ENCODE measurements around the gene ANGPT4.
"Not testable (repeated sequence)": the region's sequence is repeated elsewhere in the genome, so short reads cannot be mapped to it uniquely, and the experiment has no call there.

ANGPT4 gene

GRCh38 chr20:873875-874607, 42.1 kb downstream of the ANGPT4 start:
- DNase-seq (ENCODE audit: low read depth), result no peak

DNA sequence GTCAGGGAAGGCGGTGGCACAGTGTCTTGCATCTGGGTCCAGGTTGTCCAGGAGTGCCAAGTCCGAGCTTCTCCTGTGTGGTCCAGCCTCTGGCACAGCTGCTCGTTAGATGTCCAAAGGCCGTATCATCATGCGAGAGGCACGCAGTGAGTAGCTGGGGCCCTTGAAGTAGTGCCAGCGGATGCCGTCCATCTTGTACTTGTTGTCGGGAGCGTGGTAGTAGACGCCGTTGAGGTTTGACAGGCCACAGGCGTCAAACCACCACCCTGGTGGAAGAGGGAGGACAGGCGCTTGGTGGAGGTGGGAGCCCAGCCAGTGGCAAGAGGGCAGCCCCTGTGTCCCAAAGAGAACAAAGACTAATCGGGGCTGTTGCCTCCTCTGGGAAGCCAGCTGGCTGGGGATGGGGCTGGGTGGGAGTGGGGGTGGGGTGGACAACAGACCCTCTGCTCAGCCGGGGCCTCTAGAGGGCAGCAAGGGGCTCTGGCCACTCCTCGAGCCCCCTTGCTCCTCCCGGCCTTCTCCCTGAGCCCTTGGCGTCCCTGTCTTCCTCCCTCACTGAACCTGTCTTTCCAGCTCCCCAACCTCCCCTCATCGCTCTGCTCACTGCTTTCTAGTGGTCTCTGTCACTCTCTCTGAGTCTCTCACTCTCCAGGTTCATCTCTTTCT, 43.1 kb downstream of the ANGPT4 start:
- DNase-seq (ENCODE audit: low read depth), result no peak

- no peak for DNase-seq (ENCODE audit: low read depth)
These were observed 44.2 kb downstream of the ANGPT4 start for GRCh38 chr20:871948-872347.

- DNase-seq (ENCODE audit: low read depth), result no peak
These were observed 44.7 kb downstream of the ANGPT4 start for GRCh38 chr20:871436-871835.

DNA sequence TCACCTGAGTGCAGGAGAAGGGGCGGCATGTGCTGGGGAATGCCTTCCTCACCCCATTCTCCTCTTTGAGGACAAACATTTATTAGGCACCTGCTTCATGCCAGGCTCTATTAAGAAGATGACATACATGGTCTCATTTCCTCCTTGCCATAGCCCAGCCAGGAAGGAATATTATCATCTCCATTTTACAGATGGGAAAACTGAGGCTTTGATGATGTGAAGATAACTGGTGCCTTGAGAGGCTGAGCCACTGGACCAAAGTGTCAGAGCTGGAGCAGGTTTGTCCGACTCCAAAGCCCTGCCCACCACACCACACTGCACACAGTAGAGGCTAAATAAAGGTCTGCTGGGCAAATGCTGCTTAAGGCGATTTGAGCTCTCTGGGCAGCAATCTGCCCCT, 45.4 kb downstream of the ANGPT4 start:
- no peak for DNase-seq (ENCODE audit: low read depth)

GRCh38 chr20:869606-870005, 46.5 kb downstream of the ANGPT4 start:
- DNase-seq (ENCODE audit: low read depth), result no peak

DNA sequence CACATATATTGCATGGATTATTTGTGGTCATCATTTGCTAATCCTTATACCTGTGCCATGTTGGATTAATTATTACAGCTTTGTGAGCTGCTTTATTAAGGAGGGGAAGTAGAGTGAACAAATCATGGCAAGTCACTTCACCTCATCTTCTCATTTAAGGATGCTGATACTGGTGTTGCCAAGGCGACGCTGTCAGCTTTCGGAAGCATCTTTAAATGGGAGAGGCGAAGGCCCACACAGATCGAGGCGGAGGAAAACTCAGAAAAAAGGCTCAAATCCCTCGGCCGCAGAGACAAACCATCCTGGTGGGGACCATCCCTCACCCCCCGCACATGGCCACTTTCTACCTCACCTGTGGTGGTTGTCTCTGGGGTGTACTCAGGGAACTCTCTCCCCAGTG, 47.9 kb downstream of the ANGPT4 start:
- DNase-seq (ENCODE audit: low read depth), result no peak

GRCh38 chr20:865440-865839, 50.7 kb downstream of the ANGPT4 start:
- DNase-seq (ENCODE audit: low read depth), result no peak

GRCh38 chr20:860891-861290, 55.2 kb downstream of the ANGPT4 start:
- DNase-seq (ENCODE audit: low read depth), result no peak

DNA sequence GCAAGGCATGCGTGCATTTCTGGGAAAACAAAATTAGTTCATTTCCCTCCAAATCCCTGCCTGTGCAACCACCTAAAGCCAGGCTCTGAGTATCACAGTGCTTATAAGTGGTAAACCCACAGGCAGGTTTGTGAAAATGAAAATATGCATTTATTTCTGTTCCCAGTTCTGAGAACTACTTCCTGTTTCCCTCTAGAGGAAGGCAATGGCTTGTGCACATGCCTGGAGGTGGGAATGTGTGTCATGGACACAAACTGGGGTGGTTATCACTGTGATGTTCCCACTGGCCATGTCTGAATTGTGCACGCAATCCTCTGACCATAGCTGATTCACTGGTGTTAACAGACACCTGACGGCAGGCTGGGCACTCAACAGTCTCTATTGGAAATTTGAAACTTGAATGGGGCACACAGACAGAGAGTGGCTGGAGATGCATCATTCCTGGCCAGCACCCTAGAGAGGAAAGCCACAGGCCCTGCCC, 56.3 kb downstream of the ANGPT4 start:
- DNase-seq (ENCODE audit: low read depth), result no peak

GRCh38 chr20:858011-858410, 58.1 kb downstream of the ANGPT4 start:
- DNase-seq (ENCODE audit: low read depth), result no peak

- peak; percentile 28 for DNase-seq (ENCODE audit: low read depth)
These were observed 59.8 kb downstream of the ANGPT4 start for GRCh38 chr20:856361-856775.

- DNase-seq (ENCODE audit: low read depth), result no peak
These were observed 60.4 kb downstream of the ANGPT4 start for GRCh38 chr20:855466-856360.

- no peak for DNase-seq (ENCODE audit: low read depth)
These were observed 61.5 kb downstream of the ANGPT4 start for GRCh38 chr20:854601-855000.

GRCh38 chr20:853406-853996, 62.6 kb downstream of the ANGPT4 start:
- DNase-seq (ENCODE audit: low read depth), result no peak

- DNase-seq (ENCODE audit: low read depth), result not testable (repeated sequence)
These were observed 67.4 kb downstream of the ANGPT4 start for GRCh38 chr20:848731-849130.

DNA sequence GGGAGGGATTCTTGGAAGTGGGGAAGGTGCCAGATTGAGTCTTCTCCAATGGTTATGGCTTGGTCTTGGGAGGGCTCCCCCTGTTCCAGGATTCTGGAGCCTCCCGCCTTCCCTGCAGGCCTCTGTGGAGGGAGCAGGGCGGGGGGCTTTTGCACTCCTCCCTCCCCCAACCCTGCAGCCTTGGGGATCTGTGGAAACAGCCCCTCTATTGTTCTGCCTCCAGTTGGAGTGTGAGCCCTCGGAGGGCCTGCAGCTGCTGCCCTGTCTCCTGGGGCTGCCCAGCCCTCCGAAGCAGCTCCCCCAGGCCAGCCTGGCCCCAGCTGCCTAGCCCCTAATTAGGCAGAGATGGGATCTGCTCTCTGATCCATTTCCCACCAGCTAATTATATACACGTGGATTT, 67.9 kb downstream of the ANGPT4 start:
- no peak for DNase-seq (ENCODE audit: low read depth)

DNA sequence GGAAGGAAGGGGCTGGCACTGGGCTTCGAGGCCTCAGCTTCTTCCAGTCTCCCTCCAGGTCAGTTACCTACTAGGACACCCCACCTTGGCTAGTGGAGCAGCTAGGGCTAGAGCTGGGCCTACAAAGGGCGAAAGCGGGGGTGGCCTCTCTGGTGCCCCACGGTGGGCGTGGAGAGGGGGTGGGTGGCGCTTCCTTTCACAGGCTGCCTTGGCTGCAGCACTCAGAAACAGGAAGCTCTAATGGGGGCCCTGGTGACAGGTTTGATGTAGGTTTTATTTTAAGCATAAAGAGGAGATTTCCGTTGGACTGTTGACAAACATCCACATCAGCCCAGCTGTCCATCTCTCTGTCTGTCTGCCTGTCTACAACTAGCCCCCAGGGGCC, 69.2 kb downstream of the ANGPT4 start:
- DNase-seq (ENCODE audit: low read depth), result no peak

DNA sequence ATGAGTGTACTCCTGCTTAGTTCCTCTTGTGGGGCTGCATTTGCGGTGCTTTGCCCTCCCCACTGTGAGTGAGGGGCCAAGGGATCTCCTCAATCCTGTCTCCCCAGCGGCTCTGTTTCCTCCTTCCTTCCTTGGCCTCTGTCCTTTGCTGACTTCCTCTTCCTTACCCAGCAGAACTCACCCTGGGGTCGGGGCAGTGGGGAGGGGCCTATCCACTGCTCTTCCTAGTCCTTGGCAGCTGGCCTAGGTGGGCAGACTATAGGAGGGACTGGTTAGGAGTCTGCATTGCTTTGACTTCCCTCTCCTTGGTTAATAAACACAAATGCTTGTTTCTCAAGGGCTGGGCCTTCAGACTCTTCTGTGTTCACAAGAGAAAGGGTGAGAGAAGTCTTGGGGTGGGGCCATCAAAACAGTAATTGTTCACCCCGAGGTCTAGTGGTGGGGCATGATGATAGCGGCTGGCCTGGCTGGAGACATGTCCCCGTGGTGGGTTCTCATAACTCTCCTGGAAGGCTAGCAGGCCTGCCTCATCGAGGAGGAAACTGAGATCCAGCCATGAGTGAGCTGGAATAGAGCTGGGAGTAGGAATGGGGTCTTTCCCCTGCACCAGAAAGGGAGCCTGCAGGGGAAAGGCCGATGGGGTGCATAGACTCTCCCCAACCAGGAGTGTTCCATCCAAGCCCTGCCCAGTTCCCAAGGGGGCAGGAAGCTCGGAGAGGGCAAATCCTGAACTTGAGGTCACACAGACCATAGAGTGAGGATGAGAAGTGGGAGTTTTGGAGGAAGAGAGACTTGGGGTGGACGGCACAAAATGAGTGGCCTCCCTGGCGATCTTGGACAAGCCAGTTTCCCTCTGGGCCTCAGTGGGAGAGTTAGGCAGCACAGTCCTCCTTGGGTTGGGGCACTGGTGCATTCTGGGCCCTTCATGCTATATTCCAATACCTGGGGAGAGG, 69.9 kb downstream of the ANGPT4 start:
- DNase-seq (ENCODE audit: low read depth), result no peak

DNA sequence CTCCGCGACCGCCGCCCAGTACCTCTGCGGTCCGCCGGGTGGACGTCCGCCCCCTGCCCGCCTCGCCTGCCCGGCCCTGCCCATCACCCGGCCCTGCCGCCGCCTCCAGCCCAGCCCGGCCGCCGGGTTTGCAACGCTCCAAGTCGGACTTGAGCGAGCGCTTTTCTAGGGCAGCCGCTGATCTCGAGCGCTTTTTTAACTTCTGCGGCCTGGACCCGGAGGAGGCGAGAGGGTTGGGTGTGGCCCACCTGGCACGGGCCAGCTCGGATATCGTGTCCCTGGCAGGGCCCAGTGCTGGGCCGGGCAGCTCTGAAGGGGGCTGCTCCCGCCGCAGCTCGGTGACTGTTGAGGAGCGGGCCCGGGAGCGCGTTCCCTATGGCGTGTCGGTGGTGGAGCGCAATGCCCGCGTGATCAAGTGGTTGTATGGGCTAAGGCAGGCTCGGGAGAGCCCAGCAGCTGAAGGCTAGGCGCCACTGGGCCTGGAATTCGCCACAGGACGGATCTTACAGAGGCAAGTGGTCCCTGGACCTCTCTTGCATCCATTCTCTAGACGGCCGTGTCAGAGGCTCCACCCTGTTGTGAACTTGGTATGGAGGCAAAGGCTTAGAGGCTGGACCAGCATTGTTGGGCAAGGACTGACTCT, 70.8 kb downstream of the ANGPT4 start:
- no peak for DNase-seq (ENCODE audit: low read depth)
